ENCODE results near the gene TNFRSF1A.

TNFRSF1A gene

GRCh38 chr12:6377667-6377994 lies 35.8 kb upstream of the TNFRSF1A start:
- Histone ChIP-seq H4K20me1 (ENCODE audit: control insufficient read depth, insufficient read depth, low read depth, low read length) (no peaks in the 10 kb centered on the region), H3K4me2 (ENCODE audit: low read length) (no peak overlapping the region), H3K4me1 (ENCODE audit: control insufficient read depth, low read length) (peaks cover 2% of the 10 kb centered on the region; the same call in 1 of the 2 replicates), H3K27me3 (ENCODE audit: control insufficient read depth, low read length) (peaks cover 52% of the 10 kb centered on the region), H3K9me2 (replicated peaks; ENCODE audit: control insufficient read depth, low read length) (no peaks in the 10 kb centered on the region), H3K4me3 (ENCODE audit: low read length) (no peak overlapping the region), H3F3A (ENCODE audit: control insufficient read depth, insufficient read depth) (no peaks in the 10 kb centered on the region), H3K36me3 (ENCODE audit: control insufficient read depth, low read length) (no peaks in the 10 kb centered on the region), H3K79me2 (ENCODE audit: control insufficient read depth, low read length) (no peaks in the 10 kb centered on the region), H3K27ac (ENCODE audit: low read depth, low read length) (no peak overlapping the region), H3K9me3 (ENCODE audit: control insufficient read depth, insufficient read depth, low read length) (no peaks in the 10 kb centered on the region)
- TF ChIP-seq EZH2phosphoT487 (IDR thresholded peaks at IDR 0.05; ENCODE audit: borderline replicate concordance, low read length) (no peak), CTCF (IDR thresholded peaks at IDR 0.05; ENCODE audit: low read depth, low read length, poor library complexity, severe bottlenecking) (no peak)

- Histone ChIP-seq H3K79me2 (ENCODE audit: control insufficient read depth, low read length) (no peaks in the 10 kb centered on the region), H4K20me1 (ENCODE audit: control insufficient read depth, insufficient read depth, low read depth, low read length) (no peaks in the 10 kb centered on the region), H3K4me3 (ENCODE audit: low read length) (no peak overlapping the region), H3K9me2 (replicated peaks; ENCODE audit: control insufficient read depth, low read length) (no peaks in the 10 kb centered on the region), H3K27ac (ENCODE audit: low read depth, low read length) (no peak overlapping the region), H3K4me2 (ENCODE audit: low read length) (no peak overlapping the region), H3F3A (ENCODE audit: control insufficient read depth, insufficient read depth) (no peaks in the 10 kb centered on the region), H3K27me3 (ENCODE audit: control insufficient read depth, low read length) (peaks cover 50% of the 10 kb centered on the region), H3K9me3 (ENCODE audit: control insufficient read depth, insufficient read depth, low read length) (no peaks in the 10 kb centered on the region), H3K4me1 (ENCODE audit: control insufficient read depth, low read length) (peaks cover 2% of the 10 kb centered on the region; the same call in 1 of the 2 replicates), H3K36me3 (ENCODE audit: control insufficient read depth, low read length) (no peaks in the 10 kb centered on the region)
- TF ChIP-seq EZH2phosphoT487 (IDR thresholded peaks at IDR 0.05; ENCODE audit: borderline replicate concordance, low read length) (no peak), CTCF (IDR thresholded peaks at IDR 0.05; ENCODE audit: low read depth, low read length, poor library complexity, severe bottlenecking) (no peak)
Measured at GRCh38 chr12:6376870-6377666, 35.2 kb upstream of the TNFRSF1A start.

DNA sequence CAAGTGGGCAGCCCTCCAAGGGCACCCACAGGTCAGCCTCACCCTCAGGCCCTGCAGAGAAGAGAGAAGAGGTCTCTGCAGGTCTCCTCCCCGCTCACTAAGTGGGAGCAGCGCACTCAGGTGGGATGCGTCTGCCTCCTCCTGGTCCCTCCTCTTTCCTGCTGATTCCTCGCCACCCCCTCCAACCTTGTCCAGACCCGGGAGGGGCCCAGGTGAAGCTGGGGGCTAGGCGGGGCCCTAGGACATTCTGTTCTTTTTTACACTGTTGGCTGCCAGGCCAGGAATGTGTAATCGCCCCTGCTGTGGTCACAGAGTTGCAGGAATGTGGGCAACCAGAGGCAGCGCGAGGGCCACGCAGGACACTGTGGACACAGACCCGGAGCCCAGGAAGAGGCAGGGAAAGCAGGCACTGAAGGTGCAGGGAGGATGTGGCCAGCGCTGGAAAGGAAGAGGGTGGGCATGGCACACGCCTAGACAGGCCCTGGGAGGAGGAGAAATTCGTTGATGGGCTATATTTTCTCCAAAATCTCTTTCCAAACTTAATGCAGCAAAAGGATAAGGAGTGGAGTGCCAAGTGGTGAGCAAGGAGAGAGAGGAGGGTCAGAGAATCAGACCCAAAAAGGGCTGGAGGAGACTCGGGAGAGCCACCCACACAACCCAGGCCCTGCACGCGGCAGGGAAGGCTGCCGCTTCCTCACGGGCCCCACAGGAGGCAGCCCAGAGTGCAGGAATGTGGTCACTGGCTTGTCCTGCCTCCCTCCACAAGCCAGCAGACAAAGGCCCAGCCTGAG lies 34.4 kb upstream of the TNFRSF1A start:
- Histone ChIP-seq H3F3A (ENCODE audit: control insufficient read depth, insufficient read depth) (no peaks in the 10 kb centered on the region), H3K27me3 (ENCODE audit: control insufficient read depth, low read length) (peaks cover 48% of the 10 kb centered on the region), H3K9me3 (ENCODE audit: control insufficient read depth, insufficient read depth, low read length) (no peaks in the 10 kb centered on the region), H3K4me1 (ENCODE audit: control insufficient read depth, low read length) (peaks cover 2% of the 10 kb centered on the region; the same call in 1 of the 2 replicates), H3K9me2 (replicated peaks; ENCODE audit: control insufficient read depth, low read length) (no peaks in the 10 kb centered on the region), H3K4me2 (ENCODE audit: low read length) (no peak overlapping the region), H3K36me3 (ENCODE audit: control insufficient read depth, low read length) (no peaks in the 10 kb centered on the region), H3K27ac (ENCODE audit: low read depth, low read length) (no peak overlapping the region), H3K79me2 (ENCODE audit: control insufficient read depth, low read length) (no peaks in the 10 kb centered on the region), H3K4me3 (ENCODE audit: low read length) (no peak overlapping the region), H4K20me1 (ENCODE audit: control insufficient read depth, insufficient read depth, low read depth, low read length) (no peaks in the 10 kb centered on the region)
- TF ChIP-seq EZH2phosphoT487 (IDR thresholded peaks at IDR 0.05; ENCODE audit: borderline replicate concordance, low read length) (no peak), CTCF (IDR thresholded peaks at IDR 0.05; ENCODE audit: low read depth, low read length, poor library complexity, severe bottlenecking) (no peak)

All from DOHH2 (cell line).